Lower leg skin (tissue), 3 donors: ENCODE measurements around the gene ZSCAN2.
"Not testable (repeated sequence)": the region's sequence is repeated elsewhere in the genome, so short reads cannot be mapped to it uniquely, and the experiment has no call there.

Experiments used
- POLR2A ChIP-seq, 2 donors: fragments of 450-650 bp; IDR thresholded peaks; one replicate each; pipeline ENCODE4 v1.6.1; 2016 to 2017; ENCODE audit warnings: antibody characterized with exemption in 2 of 2, mild to moderate bottlenecking in 1 of 2, moderate library complexity in 1 of 2
- TF ChIP-seq, protein P1 (sequence below), 3 donors: fragments of 450-650 bp; IDR thresholded peaks; one replicate each; pipeline ENCODE4 v1.5.1; 2016; ENCODE audit warnings: antibody characterized with exemption in 3 of 3, mild to moderate bottlenecking in 3 of 3, moderate library complexity in 2 of 3

DNA sequence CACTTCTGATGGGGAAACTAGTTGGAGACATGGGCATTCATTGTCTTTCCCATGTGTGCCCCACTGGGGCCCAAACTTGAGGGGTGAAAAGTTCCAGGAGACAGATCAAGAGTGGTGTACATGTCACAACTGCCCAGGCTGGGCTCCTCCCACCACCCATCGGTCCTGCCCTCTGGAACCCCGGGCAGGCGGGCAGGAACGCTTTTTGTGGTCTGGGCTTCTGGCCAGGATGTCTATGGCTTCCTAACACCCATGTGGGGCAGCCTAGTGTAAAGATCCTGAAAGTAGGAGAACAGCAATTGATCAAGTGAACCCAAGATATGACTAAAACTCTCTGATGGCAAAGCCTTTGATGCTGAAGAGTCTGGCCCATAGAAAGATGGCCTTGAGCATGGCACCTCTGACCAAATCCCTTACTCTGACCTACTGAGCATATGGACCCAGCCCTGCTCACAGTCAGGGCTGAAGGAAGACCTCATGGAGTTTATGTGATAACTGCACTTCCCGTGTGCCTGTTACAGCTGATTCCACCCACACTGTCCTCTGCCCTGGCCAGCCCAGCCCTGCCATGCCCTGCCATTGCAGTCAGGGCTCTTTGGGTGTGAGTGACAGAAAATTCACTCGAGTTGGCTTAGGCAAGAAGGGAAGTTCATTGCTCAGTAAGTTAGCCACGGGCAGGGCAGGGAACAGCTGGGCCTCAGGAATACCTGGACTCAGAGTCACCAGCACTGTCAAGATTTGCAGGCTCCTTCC lies 19.0 kb upstream of the ZSCAN2 start:
- TF ChIP-seq, protein P1, sequence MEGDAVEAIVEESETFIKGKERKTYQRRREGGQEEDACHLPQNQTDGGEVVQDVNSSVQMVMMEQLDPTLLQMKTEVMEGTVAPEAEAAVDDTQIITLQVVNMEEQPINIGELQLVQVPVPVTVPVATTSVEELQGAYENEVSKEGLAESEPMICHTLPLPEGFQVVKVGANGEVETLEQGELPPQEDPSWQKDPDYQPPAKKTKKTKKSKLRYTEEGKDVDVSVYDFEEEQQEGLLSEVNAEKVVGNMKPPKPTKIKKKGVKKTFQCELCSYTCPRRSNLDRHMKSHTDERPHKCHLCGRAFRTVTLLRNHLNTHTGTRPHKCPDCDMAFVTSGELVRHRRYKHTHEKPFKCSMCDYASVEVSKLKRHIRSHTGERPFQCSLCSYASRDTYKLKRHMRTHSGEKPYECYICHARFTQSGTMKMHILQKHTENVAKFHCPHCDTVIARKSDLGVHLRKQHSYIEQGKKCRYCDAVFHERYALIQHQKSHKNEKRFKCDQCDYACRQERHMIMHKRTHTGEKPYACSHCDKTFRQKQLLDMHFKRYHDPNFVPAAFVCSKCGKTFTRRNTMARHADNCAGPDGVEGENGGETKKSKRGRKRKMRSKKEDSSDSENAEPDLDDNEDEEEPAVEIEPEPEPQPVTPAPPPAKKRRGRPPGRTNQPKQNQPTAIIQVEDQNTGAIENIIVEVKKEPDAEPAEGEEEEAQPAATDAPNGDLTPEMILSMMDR (IDR thresholded peaks at IDR 0.05) = not testable (repeated sequence)
- TF ChIP-seq POLR2A (IDR thresholded peaks at IDR 0.05) = not testable (repeated sequence)
